HepG2 (cell line): Measurements from ENCODE around the gene MTCL1. TPM values are rescaled to one million over a fixed set of nuclear protein-coding genes. Genes with fewer than 3 reads are reported as not detected.

Source experiments
- ATAC-seq: fragments of 200-7000 bp; cut with Tn5 transposase; 3 replicates; pipeline ENCODE4 v1.9.1; 2020; ENCODE audit warnings: mild to moderate bottlenecking, moderate library complexity
- BruUV-seq: library from RNA; stranded (reverse); fragments of 400-500 nt; replicated peaks from 2 replicates; lab custom pipeline; 2021; lab: Mats Ljungman, UMichigan
- CTCF ChIA-PET: fragments of 300-600 bp; formaldehyde crosslinking; extraction: SDS; loops from one replicate; lab custom pipeline; 2021; ENCODE audit warnings: low total read pairs, inconsistent platforms, low intra/inter-chr PET ratio; lab: Yijun Ruan, JAX
- POLR2A ChIA-PET: fragments of 350-600 bp; sonication (Branson Sonifier 250); formaldehyde crosslinking; loops from one replicate; lab custom pipeline; 2020; ENCODE audit warnings: antibody characterized with exemption, inconsistent platforms; lab: Yijun Ruan, JAX
- DNase-seq: peaks from one replicate; pipeline ENCODE4 v3.0.0-alpha.2; 2015; ENCODE audit warnings: low spot score
- FAIRE-seq: peaks from 3 replicates; lab custom pipeline; 2011; peaks lifted over from hg19 to GRCh38; lab: Jason Lieb, UNC
- H2AFZ ChIP-seq: one replicate; pipeline ENCODE4 v1.6.1; 2011; ENCODE audit warnings: low read length, inconsistent platforms
- H3K27ac ChIP-seq: fragments of 300-600 bp; 3 replicates; pipeline ENCODE4 v1.8.0; 2011; ENCODE audit warnings: mixed run types, mild to moderate bottlenecking, mixed read lengths, low read length, inconsistent platforms; ENCODE audit not compliant: insufficient read depth; ENCODE audit errors: extremely low read length
- H3K27me3 ChIP-seq, 2 experiments: fragments of 200-600 bp in 1 of 2; 2 replicates in 1 of 2; 3 replicates in 1 of 2; pipeline versions ENCODE4 v1.6.0 to v1.8.0; 2011; ENCODE audit warnings: low read length in 2 of 2, mild to moderate bottlenecking in 2 of 2, moderate library complexity in 2 of 2, inconsistent platforms in 1 of 2; ENCODE audit not compliant: insufficient read depth in 2 of 2, control insufficient read depth in 1 of 2
- H3K36me3 ChIP-seq, 2 experiments: fragments of 200-600 bp in 1 of 2; replicated peaks in 1 of 2; 2 replicates in 1 of 2; 3 replicates in 1 of 2; pipeline versions ENCODE4 v1.5.1 to v1.8.0; 2011; ENCODE audit warnings: low read length in 2 of 2, inconsistent platforms in 1 of 2; ENCODE audit not compliant: insufficient read depth in 2 of 2, control insufficient read depth in 1 of 2
- H3K4me1 ChIP-seq: 2 replicates; pipeline ENCODE4 v1.5.1; 2012; ENCODE audit warnings: low read length, inconsistent platforms; ENCODE audit not compliant: insufficient read depth
- H3K4me2 ChIP-seq: 2 replicates; pipeline ENCODE4 v1.6.0; 2011; ENCODE audit warnings: low read depth, low read length, inconsistent platforms
- H3K4me3 ChIP-seq, 3 experiments: fragments of 200-600 bp in 1 of 3; sonication (generic), shearing (Covaris generic) in 1 of 3; replicated peaks in 1 of 3; 2 replicates each; pipeline ENCODE4 v1.5.1; 2011 to 2016; ENCODE audit warnings: low read length in 3 of 3, inconsistent platforms in 2 of 3, low read depth in 2 of 3, mild to moderate bottlenecking in 2 of 3, control low read depth in 1 of 3, mixed read lengths in 1 of 3; ENCODE audit not compliant: insufficient read depth in 1 of 3
- H3K79me2 ChIP-seq: one replicate; pipeline ENCODE4 v1.6.1; 2011; ENCODE audit warnings: low read length, inconsistent platforms; ENCODE audit not compliant: insufficient read depth
- H3K9ac ChIP-seq: 2 replicates; pipeline ENCODE4 v1.6.0; 2011; ENCODE audit warnings: mild to moderate bottlenecking, low read depth, low read length, inconsistent platforms; ENCODE audit not compliant: insufficient read depth
- H3K9me3 ChIP-seq: 2 replicates; pipeline ENCODE4 v1.5.1; 2012; ENCODE audit warnings: mild to moderate bottlenecking, low read length
- H4K20me1 ChIP-seq: 2 replicates; pipeline ENCODE4 v1.6.0; 2011; ENCODE audit warnings: inconsistent platforms, mild to moderate bottlenecking, low read length, moderate library complexity; ENCODE audit not compliant: insufficient read depth
- ARID5B ChIP-seq: IDR thresholded peaks from 2 replicates; pipeline ENCODE4 v1.4.0; 2020; ENCODE audit warnings: mild to moderate bottlenecking, missing genetic modification reagents
- GATA4 ChIP-seq: sonication (generic); IDR thresholded peaks from 2 replicates; pipeline ENCODE4 v1.6.1; 2016; ENCODE audit warnings: antibody characterized with exemption, low read depth, borderline replicate concordance
- REXO4 ChIP-seq: sonication (generic); formaldehyde crosslinking; IDR thresholded peaks from 2 replicates; pipeline ENCODE4 v1.8.0; 2022; ENCODE audit warnings: missing genetic modification reagents, mild to moderate bottlenecking, borderline replicate concordance
- RXRB ChIP-seq: IDR thresholded peaks from 2 replicates; pipeline ENCODE4 v1.6.1; 2016; ENCODE audit warnings: borderline replicate concordance, missing genetic modification reagents, missing compliant biosample characterization
- SALL2 ChIP-seq: sonication (generic); formaldehyde crosslinking; IDR thresholded peaks from 2 replicates; pipeline ENCODE4 v1.8.1; 2023; ENCODE audit warnings: mild to moderate bottlenecking, missing genetic modification reagents, inconsistent platforms
- SMC3 ChIP-seq: IDR thresholded peaks from 2 replicates; pipeline ENCODE4 v1.6.1; 2011; ENCODE audit warnings: low read length, improper control_type of control experiment
- SOX13 ChIP-seq, 3 experiments: fragments of 450-650 bp in 1 of 3; sonication (generic) in 1 of 3; formaldehyde crosslinking in 1 of 3; IDR thresholded peaks in 2 of 3; conservative IDR thresholded peaks in 1 of 3; 2 replicates each; pipeline versions ENCODE4 v1.5.0 to v1.6.1; 2016 to 2020; ENCODE audit warnings: antibody characterized with exemption in 1 of 3, mild to moderate bottlenecking in 1 of 3, missing compliant biosample characterization in 1 of 3, missing genetic modification reagents in 1 of 3, moderate library complexity in 1 of 3
- TOPORS ChIP-seq: sonication (generic); formaldehyde crosslinking; IDR thresholded peaks from 2 replicates; pipeline ENCODE4 v1.8.0; 2023; ENCODE audit warnings: mild to moderate bottlenecking, missing genetic modification reagents
- WGBS: methylation state at CpG from one replicate; pipeline ENCODE4 v1.1.6; 2017; ENCODE audit warnings: low lambda C conversion rate; 5-methylcytosine and 5-hydroxymethylcytosine counted together
- in situ Hi-C: cut with HindIII; loops from 2 replicates; pipeline ENCODE4 v1.10.0; 2017; ENCODE audit warnings: low pct_unique_long_range_greater_than_20kb; ENCODE audit not compliant: extremely low pct_ligation_motif_present
- intact Hi-C: fragments of 100-400 bp; cut with micrococcal nuclease; formaldehyde crosslinking; loops from one replicate; pipeline ENCODE4 v1.10.0; 2022; ENCODE audit not compliant: unreplicated experiment
- polyA plus RNA-seq, 8 experiments: library from polyadenylated mRNA; depleted of rRNA in 3 of 8; stranded (reverse) in 7 of 8; unstranded in 1 of 8; fragments of >200 nt; fragmentation: Illumina TruSeq in 4 of 8; extraction: Trizol in 4 of 8; gene quantifications; 2 replicates each; pipeline versions ENCODE4 v1.2.1 to v1.2.3, GENCODE V29; 2011 to 2016; ENCODE audit warnings: low read depth in 4 of 8, missing spikeins in 1 of 8, mixed read lengths in 1 of 8; ENCODE audit not compliant: insufficient read depth in 1 of 8
- total RNA-seq, 5 experiments: library from RNA; depleted of rRNA; stranded (reverse); fragments of >200 nt; fragmentation: Illumina TruSeq; extraction: Trizol; gene quantifications; 2 replicates each; pipeline ENCODE4 v1.2.3, GENCODE V29; 2016; ENCODE audit warnings: low read depth in 1 of 5
- TF ChIP-seq, protein P1 (sequence below): IDR thresholded peaks from 2 replicates; pipeline ENCODE4 v1.6.1; 2012; ENCODE audit warnings: low read length, improper control_type of control experiment
- TF ChIP-seq, protein P2 (sequence below): sonication (generic); formaldehyde crosslinking; conservative IDR thresholded peaks from 2 replicates; pipeline ENCODE4 v1.4.0; 2020; ENCODE audit warnings: mild to moderate bottlenecking, missing genetic modification reagents, moderate library complexity
- TF ChIP-seq, protein P3 (sequence below): sonication (generic); formaldehyde crosslinking; IDR thresholded peaks from 2 replicates; pipeline ENCODE4 v1.5.0; 2020; ENCODE audit warnings: missing genetic modification reagents

The MTCL1 gene
- total and polyA plus RNA-seq, 2 of the 13 experiments (the other 11 are each of a cell fraction or from before 2014, with no cell fraction given) = 3.1 to 3.2 TPM

DNA sequence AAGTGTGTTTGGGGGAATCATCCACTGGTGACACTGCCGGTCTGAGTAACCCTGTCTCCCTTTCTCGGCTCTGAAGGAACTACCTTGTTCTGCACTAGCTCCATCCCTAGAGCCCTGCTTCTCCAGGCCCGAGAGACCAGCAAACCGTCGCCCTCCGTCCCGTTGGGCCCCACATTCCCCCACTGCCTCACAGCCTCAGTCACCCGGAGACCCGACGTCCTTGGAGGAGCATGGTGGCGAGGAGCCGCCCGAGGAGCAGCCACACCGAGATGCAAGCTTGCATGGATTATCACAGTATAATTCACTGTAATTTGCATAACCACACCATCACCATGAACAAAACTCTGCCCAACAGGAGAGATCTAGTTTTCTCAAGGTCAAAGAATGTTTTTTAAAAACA is 126.2 kb downstream of the MTCL1 start:
- BruUV-seq = no TSS peak
- in situ Hi-C loops = no loop called here
- CTCF ChIA-PET = no interaction called here
- TF ChIP-seq REXO4 (CRISPR knock-in tag) (no peak), SOX13 (IDR thresholded peaks at IDR 0.05) (no peak), SOX13 (CRISPR knock-in tag; conservative IDR thresholded peaks at IDR 0.05 in 1 of 2, IDR thresholded peaks at IDR 0.05 in 1 of 2) (no peak), GATA4 (no peak), TOPORS (CRISPR knock-in tag) (no peak), ARID5B (CRISPR knock-in tag) (no peak), SALL2 (no peak), RXRB (CRISPR knock-in tag) (no peak), SMC3 (no peak)
- TF ChIP-seq, protein P1, sequence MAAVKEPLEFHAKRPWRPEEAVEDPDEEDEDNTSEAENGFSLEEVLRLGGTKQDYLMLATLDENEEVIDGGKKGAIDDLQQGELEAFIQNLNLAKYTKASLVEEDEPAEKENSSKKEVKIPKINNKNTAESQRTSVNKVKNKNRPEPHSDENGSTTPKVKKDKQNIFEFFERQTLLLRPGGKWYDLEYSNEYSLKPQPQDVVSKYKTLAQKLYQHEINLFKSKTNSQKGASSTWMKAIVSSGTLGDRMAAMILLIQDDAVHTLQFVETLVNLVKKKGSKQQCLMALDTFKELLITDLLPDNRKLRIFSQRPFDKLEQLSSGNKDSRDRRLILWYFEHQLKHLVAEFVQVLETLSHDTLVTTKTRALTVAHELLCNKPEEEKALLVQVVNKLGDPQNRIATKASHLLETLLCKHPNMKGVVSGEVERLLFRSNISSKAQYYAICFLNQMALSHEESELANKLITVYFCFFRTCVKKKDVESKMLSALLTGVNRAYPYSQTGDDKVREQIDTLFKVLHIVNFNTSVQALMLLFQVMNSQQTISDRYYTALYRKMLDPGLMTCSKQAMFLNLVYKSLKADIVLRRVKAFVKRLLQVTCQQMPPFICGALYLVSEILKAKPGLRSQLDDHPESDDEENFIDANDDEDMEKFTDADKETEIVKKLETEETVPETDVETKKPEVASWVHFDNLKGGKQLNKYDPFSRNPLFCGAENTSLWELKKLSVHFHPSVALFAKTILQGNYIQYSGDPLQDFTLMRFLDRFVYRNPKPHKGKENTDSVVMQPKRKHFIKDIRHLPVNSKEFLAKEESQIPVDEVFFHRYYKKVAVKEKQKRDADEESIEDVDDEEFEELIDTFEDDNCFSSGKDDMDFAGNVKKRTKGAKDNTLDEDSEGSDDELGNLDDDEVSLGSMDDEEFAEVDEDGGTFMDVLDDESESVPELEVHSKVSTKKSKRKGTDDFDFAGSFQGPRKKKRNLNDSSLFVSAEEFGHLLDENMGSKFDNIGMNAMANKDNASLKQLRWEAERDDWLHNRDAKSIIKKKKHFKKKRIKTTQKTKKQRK = no peak
- TF ChIP-seq, protein P2, sequence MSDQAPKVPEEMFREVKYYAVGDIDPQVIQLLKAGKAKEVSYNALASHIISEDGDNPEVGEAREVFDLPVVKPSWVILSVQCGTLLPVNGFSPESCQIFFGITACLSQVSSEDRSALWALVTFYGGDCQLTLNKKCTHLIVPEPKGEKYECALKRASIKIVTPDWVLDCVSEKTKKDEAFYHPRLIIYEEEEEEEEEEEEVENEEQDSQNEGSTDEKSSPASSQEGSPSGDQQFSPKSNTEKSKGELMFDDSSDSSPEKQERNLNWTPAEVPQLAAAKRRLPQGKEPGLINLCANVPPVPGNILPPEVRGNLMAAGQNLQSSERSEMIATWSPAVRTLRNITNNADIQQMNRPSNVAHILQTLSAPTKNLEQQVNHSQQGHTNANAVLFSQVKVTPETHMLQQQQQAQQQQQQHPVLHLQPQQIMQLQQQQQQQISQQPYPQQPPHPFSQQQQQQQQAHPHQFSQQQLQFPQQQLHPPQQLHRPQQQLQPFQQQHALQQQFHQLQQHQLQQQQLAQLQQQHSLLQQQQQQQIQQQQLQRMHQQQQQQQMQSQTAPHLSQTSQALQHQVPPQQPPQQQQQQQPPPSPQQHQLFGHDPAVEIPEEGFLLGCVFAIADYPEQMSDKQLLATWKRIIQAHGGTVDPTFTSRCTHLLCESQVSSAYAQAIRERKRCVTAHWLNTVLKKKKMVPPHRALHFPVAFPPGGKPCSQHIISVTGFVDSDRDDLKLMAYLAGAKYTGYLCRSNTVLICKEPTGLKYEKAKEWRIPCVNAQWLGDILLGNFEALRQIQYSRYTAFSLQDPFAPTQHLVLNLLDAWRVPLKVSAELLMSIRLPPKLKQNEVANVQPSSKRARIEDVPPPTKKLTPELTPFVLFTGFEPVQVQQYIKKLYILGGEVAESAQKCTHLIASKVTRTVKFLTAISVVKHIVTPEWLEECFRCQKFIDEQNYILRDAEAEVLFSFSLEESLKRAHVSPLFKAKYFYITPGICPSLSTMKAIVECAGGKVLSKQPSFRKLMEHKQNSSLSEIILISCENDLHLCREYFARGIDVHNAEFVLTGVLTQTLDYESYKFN (CRISPR knock-in tag) = no peak
- TF ChIP-seq, protein P3, sequence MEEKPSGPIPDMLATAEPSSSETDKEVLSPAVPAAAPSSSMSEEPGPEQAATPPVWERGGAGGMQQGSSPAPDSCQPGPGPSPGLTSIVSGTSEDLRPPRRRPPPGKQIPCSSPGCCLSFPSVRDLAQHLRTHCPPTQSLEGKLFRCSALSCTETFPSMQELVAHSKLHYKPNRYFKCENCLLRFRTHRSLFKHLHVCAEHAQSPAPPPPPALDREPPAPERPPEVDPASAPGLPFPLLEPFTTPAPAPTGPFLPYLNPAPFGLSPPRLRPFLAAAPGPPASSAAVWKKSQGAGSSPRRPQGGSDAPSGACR (CRISPR knock-in tag) = no peak

More for the DNA sequence above, 126.2 kb downstream of the MTCL1 start:
- DNase-seq = no peak
- Histone ChIP-seq H4K20me1 (no peaks in the 10 kb centered on the region), H3K27ac (no peak overlapping the region), H3K79me2 (no peaks in the 10 kb centered on the region), H3K36me3 (no peaks in the 10 kb centered on the region), H3K9ac (no peak overlapping the region), H2AFZ (no peak overlapping the region), H3K4me1 (no peaks in the 10 kb centered on the region), H3K4me3 (no peak overlapping the region), H3K4me2 (no peak overlapping the region), H3K9me3 (no peaks in the 10 kb centered on the region), H3K27me3 (no peaks in the 10 kb centered on the region; a peak in 1 of 5 replicates)
- WGBS = 87% methylated on average over 14 of the region's 14 CpGs
- intact Hi-C loops = no loop called here
- no peak for FAIRE-seq
- POLR2A ChIA-PET = no interaction called here
- no peak for ATAC-seq
